ENCODE data around the gene GPHN. TPM values are rescaled to one million over a fixed set of nuclear protein-coding genes. Genes with fewer than 3 reads are reported as not detected.

The GPHN gene
- total RNA-seq, 1 donor from 2014 or later = 12.5 TPM

DNA sequence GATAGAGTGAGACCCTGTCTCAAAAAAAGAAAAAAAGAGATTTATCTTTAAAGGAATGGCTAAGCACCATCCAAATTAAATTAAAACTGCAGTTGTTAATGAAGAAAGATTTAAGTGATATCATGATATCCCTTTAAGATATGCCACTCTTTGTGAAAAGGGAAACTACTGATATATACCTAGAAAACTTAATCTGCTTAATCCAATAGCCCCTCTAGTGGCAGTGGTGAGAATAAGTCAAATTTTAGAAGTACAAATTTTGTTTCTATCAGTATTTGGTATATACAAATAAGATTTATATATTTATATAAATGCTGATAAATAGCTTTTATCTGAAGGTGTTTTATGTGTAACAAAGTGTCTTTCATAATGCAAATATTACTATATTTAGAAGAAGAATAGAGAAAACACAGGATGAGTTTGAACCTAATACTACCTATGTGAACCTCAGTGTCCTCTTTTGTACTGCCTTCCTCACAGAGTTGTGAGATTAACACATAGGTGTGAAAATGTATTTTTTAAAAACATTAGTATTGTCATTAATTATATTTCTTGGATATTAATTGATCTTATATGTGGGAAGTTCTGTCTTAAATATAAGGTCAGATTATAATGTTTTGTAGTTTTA lies 629.9 kb downstream of the GPHN start:
- no peaks in the 10 kb centered on the region for H3K4me1 ChIP-seq
- intact Hi-C loops (cut with DNase I) = no loop called here
- DNase-seq (ENCODE audit: extremely low spot score in 2 of 2) = no peak

DNA sequence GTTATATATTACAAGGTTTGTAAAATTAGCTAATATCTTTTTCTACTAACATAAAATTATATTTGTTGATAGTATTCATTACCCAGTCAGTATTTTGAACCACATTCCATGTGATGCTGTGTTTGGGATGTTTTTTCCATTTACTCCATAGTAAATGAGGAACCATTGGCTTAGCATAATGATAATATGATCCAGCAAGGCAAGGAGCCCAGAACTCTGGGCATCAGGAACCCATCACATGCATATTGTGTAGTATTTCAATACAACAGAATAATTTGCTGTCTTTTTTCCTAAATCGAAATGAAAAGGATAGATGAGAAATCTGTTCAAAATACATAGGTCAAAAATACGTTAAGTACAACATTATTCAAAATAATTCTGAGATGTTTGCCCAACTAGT lies 632.6 kb downstream of the GPHN start:
- Histone ChIP-seq H3K36me3 (no peaks in the 10 kb centered on the region), H3K27ac (no peak overlapping the region), H3K9me3 (no peaks in the 10 kb centered on the region), H3K27me3 (no peaks in the 10 kb centered on the region), H3K4me1 (no peaks in the 10 kb centered on the region), H3K4me3 (no peak overlapping the region)
- no peak for TF ChIP-seq POLR2AphosphoS5 (IDR thresholded peaks at IDR 0.05; ENCODE audit: insufficient read depth in 1 of 2, low read depth in 1 of 2)
- no peak for TF ChIP-seq POLR2A (IDR thresholded peaks at IDR 0.05)
- TF ChIP-seq, protein P1, sequence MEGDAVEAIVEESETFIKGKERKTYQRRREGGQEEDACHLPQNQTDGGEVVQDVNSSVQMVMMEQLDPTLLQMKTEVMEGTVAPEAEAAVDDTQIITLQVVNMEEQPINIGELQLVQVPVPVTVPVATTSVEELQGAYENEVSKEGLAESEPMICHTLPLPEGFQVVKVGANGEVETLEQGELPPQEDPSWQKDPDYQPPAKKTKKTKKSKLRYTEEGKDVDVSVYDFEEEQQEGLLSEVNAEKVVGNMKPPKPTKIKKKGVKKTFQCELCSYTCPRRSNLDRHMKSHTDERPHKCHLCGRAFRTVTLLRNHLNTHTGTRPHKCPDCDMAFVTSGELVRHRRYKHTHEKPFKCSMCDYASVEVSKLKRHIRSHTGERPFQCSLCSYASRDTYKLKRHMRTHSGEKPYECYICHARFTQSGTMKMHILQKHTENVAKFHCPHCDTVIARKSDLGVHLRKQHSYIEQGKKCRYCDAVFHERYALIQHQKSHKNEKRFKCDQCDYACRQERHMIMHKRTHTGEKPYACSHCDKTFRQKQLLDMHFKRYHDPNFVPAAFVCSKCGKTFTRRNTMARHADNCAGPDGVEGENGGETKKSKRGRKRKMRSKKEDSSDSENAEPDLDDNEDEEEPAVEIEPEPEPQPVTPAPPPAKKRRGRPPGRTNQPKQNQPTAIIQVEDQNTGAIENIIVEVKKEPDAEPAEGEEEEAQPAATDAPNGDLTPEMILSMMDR (IDR thresholded peaks at IDR 0.05) = no peak
- DNase-seq (ENCODE audit: extremely low spot score in 2 of 2) = no peak
- intact Hi-C loops (cut with DNase I) = no loop called here

More for the DNA sequence above, 629.9 kb downstream of the GPHN start:
- no peak for TF ChIP-seq POLR2A (IDR thresholded peaks at IDR 0.05)
- TF ChIP-seq, protein P1 (IDR thresholded peaks at IDR 0.05) = no peak
- no peak for TF ChIP-seq POLR2AphosphoS5 (IDR thresholded peaks at IDR 0.05; ENCODE audit: insufficient read depth in 1 of 2, low read depth in 1 of 2)
- H3K9me3 ChIP-seq = no peaks in the 10 kb centered on the region
- no peak overlapping the region for H3K4me3 ChIP-seq
- H3K27me3 ChIP-seq = no peaks in the 10 kb centered on the region
- no peaks in the 10 kb centered on the region for H3K36me3 ChIP-seq
- no peak overlapping the region for H3K27ac ChIP-seq

DNA sequence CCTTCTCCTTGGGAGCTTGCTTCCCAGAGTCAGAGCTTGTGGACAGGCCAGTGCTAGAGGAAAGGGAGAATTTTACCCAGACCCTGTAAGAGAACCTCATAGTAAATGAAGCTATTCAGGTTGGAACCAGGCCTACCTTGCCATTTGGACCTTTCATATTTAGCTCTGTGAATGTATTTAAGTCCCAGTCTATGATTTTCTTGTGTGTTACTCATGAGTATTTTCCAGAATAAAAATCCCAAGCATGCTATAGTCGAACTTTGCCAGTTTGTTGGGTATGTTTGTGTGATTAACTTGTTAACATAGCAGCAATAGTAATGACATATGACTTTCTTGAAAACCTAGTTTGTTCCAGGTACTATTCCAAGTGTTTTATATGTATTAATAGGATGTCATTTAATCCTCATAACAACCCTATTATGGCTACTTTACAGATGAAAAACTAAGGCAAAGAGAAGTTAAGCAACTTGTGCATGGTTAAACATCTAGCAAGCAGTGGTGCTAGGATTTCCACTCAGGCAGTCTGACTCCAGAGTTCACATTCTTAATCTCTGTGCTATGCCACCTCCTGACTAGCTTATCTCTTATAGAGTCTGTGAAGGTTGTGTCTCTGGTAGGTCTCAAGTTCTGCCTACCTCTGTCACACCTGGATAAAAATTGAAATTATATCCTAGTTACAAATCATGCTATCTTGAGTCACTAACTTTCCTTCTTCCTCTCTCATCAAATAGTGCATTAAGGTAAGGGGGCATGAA lies 633.4 kb downstream of the GPHN start:
- DNase-seq (ENCODE audit: extremely low spot score in 2 of 2) = no peak
- Histone ChIP-seq H3K27me3 (no peaks in the 10 kb centered on the region), H3K4me3 (no peak overlapping the region), H3K4me1 (no peaks in the 10 kb centered on the region), H3K9me3 (no peaks in the 10 kb centered on the region), H3K27ac (no peak overlapping the region), H3K36me3 (no peaks in the 10 kb centered on the region)
- intact Hi-C loops (cut with DNase I) = no loop called here
- TF ChIP-seq, protein P1 (IDR thresholded peaks at IDR 0.05) = no peak
- TF ChIP-seq POLR2AphosphoS5 (IDR thresholded peaks at IDR 0.05; ENCODE audit: insufficient read depth in 1 of 2, low read depth in 1 of 2) (no peak), POLR2A (IDR thresholded peaks at IDR 0.05) (no peak)

DNA sequence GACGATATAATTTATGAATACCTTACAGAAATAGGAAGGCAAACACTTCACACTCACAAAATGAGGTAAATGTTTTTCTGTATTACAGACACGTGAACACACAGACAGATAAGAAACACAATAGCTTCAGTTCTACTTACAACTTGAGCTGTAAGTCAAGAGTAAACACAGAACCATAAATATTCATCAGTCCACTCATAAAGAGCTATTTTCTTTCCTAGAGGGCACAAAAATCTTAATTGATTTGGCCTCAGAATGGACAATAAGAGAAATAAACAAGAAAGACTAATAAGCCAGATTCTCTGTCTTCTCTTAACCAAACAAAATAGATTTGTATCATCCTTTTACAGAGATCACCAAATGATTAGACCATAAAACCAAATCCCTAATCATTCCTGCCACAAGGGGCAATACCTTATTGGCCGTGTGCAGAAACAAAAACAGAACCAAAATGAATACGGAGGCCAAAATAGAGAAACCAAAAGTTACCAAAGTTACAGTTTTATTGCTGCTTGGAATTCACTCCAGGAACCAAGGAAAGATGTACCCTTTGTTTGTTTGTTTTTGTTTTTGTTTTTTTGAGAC lies 643.2 kb downstream of the GPHN start:
- Histone ChIP-seq H3K4me1 (no peaks in the 10 kb centered on the region), H3K27ac (no peak overlapping the region), H3K27me3 (no peaks in the 10 kb centered on the region), H3K9me3 (no peaks in the 10 kb centered on the region), H3K36me3 (no peaks in the 10 kb centered on the region), H3K4me3 (no peak overlapping the region)
- DNase-seq (ENCODE audit: extremely low spot score in 2 of 2) = no peak
- intact Hi-C loops (cut with DNase I) = no loop called here
- TF ChIP-seq POLR2A (IDR thresholded peaks at IDR 0.05) (no peak), POLR2AphosphoS5 (IDR thresholded peaks at IDR 0.05; ENCODE audit: insufficient read depth in 1 of 2, low read depth in 1 of 2) (no peak)
- TF ChIP-seq, protein P1 (IDR thresholded peaks at IDR 0.05) = no peak

DNA sequence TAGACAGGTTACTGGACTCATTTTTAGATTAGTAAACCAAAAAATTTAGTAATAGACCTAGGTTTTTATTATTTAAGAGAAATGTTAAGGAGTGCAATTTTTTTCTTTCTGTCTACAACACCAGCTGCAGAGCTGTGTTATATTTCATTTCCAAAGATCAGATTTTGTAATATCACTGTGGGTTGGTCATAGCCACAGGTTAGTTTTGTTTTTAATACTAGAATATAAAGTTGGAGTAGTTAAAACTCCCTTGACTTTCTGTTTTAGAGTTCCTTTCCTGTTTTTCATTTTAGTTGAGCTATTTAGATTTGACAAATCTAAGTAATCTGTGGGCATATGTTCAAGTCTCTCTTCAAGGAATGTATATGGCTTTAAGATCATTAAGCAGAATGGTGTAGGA lies 650.6 kb downstream of the GPHN start:
- DNase-seq (ENCODE audit: extremely low spot score in 2 of 2) = no peak
- TF ChIP-seq, protein P1 (IDR thresholded peaks at IDR 0.05) = no peak
- TF ChIP-seq POLR2A (IDR thresholded peaks at IDR 0.05) (no peak), POLR2AphosphoS5 (IDR thresholded peaks at IDR 0.05; ENCODE audit: insufficient read depth in 1 of 2, low read depth in 1 of 2) (no peak)
- no peak overlapping the region for H3K4me3 ChIP-seq
- H3K27me3 ChIP-seq = no peaks in the 10 kb centered on the region
- intact Hi-C loops (cut with DNase I) = no loop called here
- H3K4me1 ChIP-seq = no peaks in the 10 kb centered on the region
- H3K36me3 ChIP-seq = no peaks in the 10 kb centered on the region
- H3K27ac ChIP-seq = no peak overlapping the region
- no peaks in the 10 kb centered on the region for H3K9me3 ChIP-seq
